Stimulated activated CD4-positive, alpha-beta T cell treated with anti-CD3 and anti-CD28 coated beads, TNF-alpha, amount 100 ng/mL, for 4 hours (primary cell): ENCODE data around the gene CALD1.

Experiments
- DNase-seq, 3 experiments: peaks; one replicate each; pipeline ENCODE4 v3.0.0-alpha.2; 2020; ENCODE audit warnings: low read depth in 3 of 3

The CALD1 gene

GRCh38 chr7:134857958-134858357, 78.5 kb downstream of the CALD1 start:
- DNase-seq = no peak

- no peak for DNase-seq
These were observed 80.3 kb downstream of the CALD1 start for GRCh38 chr7:134859783-134860182.

GRCh38 chr7:134865001-134865845, 85.8 kb downstream of the CALD1 start:
- peak in 2 of 3 experiments; percentile 10 to 17 for DNase-seq

GRCh38 chr7:134866617-134867016, 87.2 kb downstream of the CALD1 start:
- no peak for DNase-seq

GRCh38 chr7:134870156-134870555, 90.7 kb downstream of the CALD1 start:
- DNase-seq = no peak

GRCh38 chr7:134870781-134871180, 91.3 kb downstream of the CALD1 start:
- no peak for DNase-seq

GRCh38 chr7:134873253-134873652, 93.8 kb downstream of the CALD1 start:
- DNase-seq = no peak

- no peak for DNase-seq
These were observed 95.0 kb downstream of the CALD1 start for GRCh38 chr7:134874407-134874806.

- no peak for DNase-seq
These were observed 96.4 kb downstream of the CALD1 start for GRCh38 chr7:134875867-134876266.

- DNase-seq = no peak
These were observed 99.4 kb downstream of the CALD1 start for GRCh38 chr7:134878746-134879357.

GRCh38 chr7:134879815-134880475, 100.5 kb downstream of the CALD1 start:
- no peak for DNase-seq

GRCh38 chr7:134882481-134882880, 103.0 kb downstream of the CALD1 start:
- DNase-seq = no peak

- no peak for DNase-seq
These were observed 106.5 kb downstream of the CALD1 start for GRCh38 chr7:134885967-134886352.

- no peak for DNase-seq
These were observed 107.1 kb downstream of the CALD1 start for GRCh38 chr7:134886353-134887057.

- DNase-seq = no peak
These were observed 108.1 kb downstream of the CALD1 start for GRCh38 chr7:134887523-134887922.

- DNase-seq = no peak
These were observed 108.8 kb downstream of the CALD1 start for GRCh38 chr7:134888141-134888740.

GRCh38 chr7:134890246-134891240, 111.1 kb downstream of the CALD1 start:
- DNase-seq = no peak

- DNase-seq = no peak
These were observed 111.8 kb downstream of the CALD1 start for GRCh38 chr7:134891262-134891695.

- DNase-seq = no peak
These were observed 112.6 kb downstream of the CALD1 start for GRCh38 chr7:134891696-134892678.
